PFSK-1 (cell line): ENCODE results near the gene PPM1H.

Experiments
- FOXP2 ChIP-seq: optimal IDR thresholded peaks from 2 replicates; pipeline ENCODE3; 2011; ENCODE audit warnings: borderline replicate concordance, control low read depth, inconsistent platforms; ENCODE audit not compliant: insufficient read depth; ENCODE audit errors: extremely low read length, extremely low read depth
- POLR2AphosphoS5 ChIP-seq: IDR thresholded peaks from 2 replicates; pipeline ENCODE4 v1.6.1; 2012; ENCODE audit warnings: low read depth, mild to moderate bottlenecking, control low read depth, low read length, moderate library complexity
- SIN3A ChIP-seq: IDR thresholded peaks from 2 replicates; pipeline ENCODE4 v1.6.1; 2012; ENCODE audit warnings: mild to moderate bottlenecking, low read length, moderate library complexity, borderline replicate concordance; ENCODE audit not compliant: insufficient read depth
- TAF1 ChIP-seq: IDR thresholded peaks from 2 replicates; pipeline ENCODE4 v1.6.1; 2012; ENCODE audit warnings: low read length, control low read depth, borderline replicate concordance; ENCODE audit not compliant: insufficient read depth
- TF ChIP-seq, protein P1 (sequence below), 2 experiments: IDR thresholded peaks; 2 replicates each; pipeline versions ENCODE4 v1.6.1 to v1.8.0; 2011 to 2012; ENCODE audit warnings: low read depth in 2 of 2, low read length in 2 of 2, control low read depth in 1 of 2, inconsistent platforms in 1 of 2, mild to moderate bottlenecking in 1 of 2, moderate library complexity in 1 of 2; ENCODE audit not compliant: insufficient read depth in 1 of 2

The PPM1H gene

DNA sequence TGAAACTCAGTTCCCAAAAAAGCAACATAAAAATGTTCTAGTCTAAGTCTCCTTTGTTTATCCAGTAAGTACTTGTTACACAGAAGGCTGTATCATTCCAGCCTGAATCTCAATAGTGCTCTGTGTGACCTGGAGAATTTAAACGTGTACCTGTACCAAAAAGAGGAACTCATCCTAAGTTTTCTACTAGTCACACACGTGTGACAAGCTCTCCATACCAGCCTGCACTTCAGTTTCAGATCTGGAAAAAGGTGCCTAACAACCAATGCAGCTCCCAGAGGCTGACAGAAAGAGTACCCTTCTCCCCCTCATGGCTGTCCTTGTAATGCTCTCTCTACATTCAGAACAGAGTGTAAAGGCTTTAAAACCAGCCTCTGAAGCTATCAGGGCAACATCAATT is 27.4 kb downstream of the PPM1H start:
- no peak for TF ChIP-seq TAF1
- no peak for TF ChIP-seq POLR2AphosphoS5

DNA sequence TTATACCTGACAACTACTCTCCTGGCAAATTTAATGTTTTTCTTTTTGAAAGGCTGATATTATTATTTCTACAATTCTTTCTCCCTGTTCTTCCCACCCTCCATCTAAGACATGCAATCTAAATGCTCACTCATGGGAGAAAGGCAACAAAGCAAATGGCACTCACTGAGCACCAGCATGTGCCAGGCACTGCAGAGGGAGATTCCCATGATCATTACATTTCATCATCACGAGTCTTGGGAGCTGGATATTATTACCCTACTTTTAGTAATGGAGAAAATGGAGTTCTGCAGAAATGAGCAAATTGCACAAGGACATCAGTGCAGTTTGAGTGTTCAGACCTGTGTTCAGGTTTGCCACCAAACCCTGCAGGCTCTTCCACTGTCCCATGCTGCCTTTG is 27.9 kb downstream of the PPM1H start:
- TF ChIP-seq, protein P1, sequence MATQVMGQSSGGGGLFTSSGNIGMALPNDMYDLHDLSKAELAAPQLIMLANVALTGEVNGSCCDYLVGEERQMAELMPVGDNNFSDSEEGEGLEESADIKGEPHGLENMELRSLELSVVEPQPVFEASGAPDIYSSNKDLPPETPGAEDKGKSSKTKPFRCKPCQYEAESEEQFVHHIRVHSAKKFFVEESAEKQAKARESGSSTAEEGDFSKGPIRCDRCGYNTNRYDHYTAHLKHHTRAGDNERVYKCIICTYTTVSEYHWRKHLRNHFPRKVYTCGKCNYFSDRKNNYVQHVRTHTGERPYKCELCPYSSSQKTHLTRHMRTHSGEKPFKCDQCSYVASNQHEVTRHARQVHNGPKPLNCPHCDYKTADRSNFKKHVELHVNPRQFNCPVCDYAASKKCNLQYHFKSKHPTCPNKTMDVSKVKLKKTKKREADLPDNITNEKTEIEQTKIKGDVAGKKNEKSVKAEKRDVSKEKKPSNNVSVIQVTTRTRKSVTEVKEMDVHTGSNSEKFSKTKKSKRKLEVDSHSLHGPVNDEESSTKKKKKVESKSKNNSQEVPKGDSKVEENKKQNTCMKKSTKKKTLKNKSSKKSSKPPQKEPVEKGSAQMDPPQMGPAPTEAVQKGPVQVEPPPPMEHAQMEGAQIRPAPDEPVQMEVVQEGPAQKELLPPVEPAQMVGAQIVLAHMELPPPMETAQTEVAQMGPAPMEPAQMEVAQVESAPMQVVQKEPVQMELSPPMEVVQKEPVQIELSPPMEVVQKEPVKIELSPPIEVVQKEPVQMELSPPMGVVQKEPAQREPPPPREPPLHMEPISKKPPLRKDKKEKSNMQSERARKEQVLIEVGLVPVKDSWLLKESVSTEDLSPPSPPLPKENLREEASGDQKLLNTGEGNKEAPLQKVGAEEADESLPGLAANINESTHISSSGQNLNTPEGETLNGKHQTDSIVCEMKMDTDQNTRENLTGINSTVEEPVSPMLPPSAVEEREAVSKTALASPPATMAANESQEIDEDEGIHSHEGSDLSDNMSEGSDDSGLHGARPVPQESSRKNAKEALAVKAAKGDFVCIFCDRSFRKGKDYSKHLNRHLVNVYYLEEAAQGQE (IDR thresholded peaks at IDR 0.05; ENCODE audit: insufficient read depth in 1 of 2, low read depth in 2 of 2, low read length in 2 of 2), result no peak
- TF ChIP-seq SIN3A (no peak), POLR2AphosphoS5 (no peak), TAF1 (no peak), FOXP2 (no peak)

DNA sequence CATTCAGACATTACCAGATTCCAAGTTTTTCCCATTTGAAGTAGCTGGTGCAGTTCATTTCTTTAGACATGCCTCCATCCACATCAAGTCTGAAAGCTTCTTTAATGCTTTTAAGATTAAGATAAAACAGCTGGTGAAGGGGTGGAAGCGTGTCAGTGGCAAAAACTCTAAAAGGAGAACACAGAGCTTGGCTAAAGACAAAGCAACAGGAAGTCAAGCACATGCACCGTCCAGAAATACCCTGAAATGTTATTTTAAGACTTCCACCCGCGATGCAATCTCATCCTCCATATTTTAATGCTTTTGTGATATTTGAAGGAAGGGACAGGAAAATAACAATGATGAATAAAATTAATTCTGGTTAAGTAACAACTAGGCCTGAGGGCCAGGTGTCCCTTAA is 31.8 kb downstream of the PPM1H start:
- no peak for TF ChIP-seq POLR2AphosphoS5
- no peak for TF ChIP-seq SIN3A
- TF ChIP-seq FOXP2, result no peak
- no peak for TF ChIP-seq TAF1
- TF ChIP-seq, protein P1 (IDR thresholded peaks at IDR 0.05; ENCODE audit: insufficient read depth in 1 of 2, low read depth in 2 of 2, low read length in 2 of 2), result no peak

DNA sequence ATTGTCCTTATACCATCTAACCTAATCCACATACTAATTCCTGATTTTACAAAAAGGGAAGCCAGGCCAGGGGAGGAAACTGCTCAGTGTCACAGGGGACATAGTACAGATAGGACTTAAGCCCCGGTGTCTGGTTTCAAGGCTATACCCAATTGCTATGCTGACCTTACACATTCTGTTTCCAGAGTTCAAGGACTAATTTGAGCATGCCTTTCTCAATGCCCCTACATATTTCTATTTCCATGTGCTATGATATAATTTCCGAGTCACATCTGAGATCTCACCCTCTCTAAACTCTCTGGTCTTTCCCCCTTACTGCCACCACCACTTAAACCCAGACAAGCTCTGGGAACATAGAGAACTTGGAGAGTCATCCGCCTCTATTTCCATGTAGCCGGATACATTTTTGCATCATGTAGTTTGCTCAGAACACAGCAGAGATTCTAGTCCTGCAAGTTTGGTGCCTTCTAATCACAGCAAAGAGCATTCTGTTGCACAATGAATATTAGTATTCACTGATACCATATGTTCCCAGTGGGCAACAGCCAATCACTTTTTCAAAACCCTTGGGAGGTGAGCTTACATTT is 34.2 kb downstream of the PPM1H start:
- TF ChIP-seq FOXP2, result no peak
- TF ChIP-seq, protein P1 (IDR thresholded peaks at IDR 0.05; ENCODE audit: insufficient read depth in 1 of 2, low read depth in 2 of 2, low read length in 2 of 2), result no peak
- no peak for TF ChIP-seq POLR2AphosphoS5
- no peak for TF ChIP-seq SIN3A
- no peak for TF ChIP-seq TAF1

DNA sequence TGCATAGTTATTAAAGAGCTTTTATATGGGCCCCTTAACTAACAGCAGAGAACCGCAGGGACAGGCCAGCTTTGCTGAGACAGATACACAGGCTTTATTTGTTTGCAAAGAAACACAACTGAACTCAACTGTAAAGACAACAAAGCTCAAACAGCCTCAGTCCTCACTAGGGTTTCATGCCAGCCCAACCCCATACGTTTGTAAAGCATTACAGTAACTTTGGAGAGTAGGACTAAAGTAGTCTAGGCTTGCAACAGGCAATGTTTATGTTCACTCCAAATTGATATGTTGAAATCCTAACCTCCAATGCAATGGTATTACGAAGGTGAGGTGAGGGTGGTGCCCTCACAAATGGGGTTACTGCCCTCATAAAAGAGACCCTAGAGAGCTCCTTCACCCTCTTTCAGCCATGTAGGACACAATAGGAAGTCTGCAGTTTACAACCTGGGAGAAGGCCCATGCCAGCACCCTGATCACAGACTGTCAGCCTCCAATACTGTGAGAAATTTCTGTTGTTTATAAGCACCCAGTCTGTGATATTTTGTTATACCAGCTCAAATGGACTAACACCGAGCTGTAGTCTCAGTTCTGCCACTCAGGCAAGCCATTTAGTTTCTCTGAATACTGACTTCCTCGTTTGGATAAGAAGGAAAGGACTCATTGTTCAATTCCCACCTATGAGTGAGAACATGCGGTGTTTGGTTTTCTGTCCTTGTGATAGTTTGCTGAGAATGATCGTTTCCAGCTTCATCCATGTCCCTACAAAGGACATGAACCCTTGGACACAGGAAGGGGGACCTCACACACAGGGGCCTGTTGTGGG is 35.2 kb downstream of the PPM1H start:
- TF ChIP-seq, protein P1 (IDR thresholded peaks at IDR 0.05; ENCODE audit: insufficient read depth in 1 of 2, low read depth in 2 of 2, low read length in 2 of 2), result no peak
- no peak for TF ChIP-seq POLR2AphosphoS5
- TF ChIP-seq FOXP2, result no peak
- no peak for TF ChIP-seq TAF1
- no peak for TF ChIP-seq SIN3A
